Smooth muscle cell (in vitro differentiated cells): ENCODE results near the gene BNC2. TPM values are rescaled to one million over a fixed set of nuclear protein-coding genes. Genes with fewer than 3 reads are reported as not detected.
"Not testable (repeated sequence)": the region's sequence is repeated elsewhere in the genome, so short reads cannot be mapped to it uniquely, and the experiment has no call there.

Source experiments
- DNase-seq: peaks from one replicate; lab custom pipeline; 2025; ENCODE audit not compliant: unreplicated experiment; lab: John Stamatoyannopoulos, UW
- H2AFZ ChIP-seq: fragments of 200-600 bp; sonication (generic); 2 replicates; pipeline ENCODE4 v1.6.0; 2016; ENCODE audit warnings: antibody characterized with exemption, low read depth, mild to moderate bottlenecking
- H3F3A ChIP-seq: fragments of 200-600 bp; sonication (generic); 2 replicates; pipeline ENCODE4 v1.6.0; 2017; ENCODE audit warnings: antibody characterized with exemption, low read depth
- H3K27ac ChIP-seq: fragments of 200-600 bp; sonication (generic); 2 replicates; pipeline ENCODE4 v1.5.1; 2016; ENCODE audit warnings: low read depth, mild to moderate bottlenecking
- H3K27me3 ChIP-seq: fragments of 200-600 bp; sonication (generic); 2 replicates; pipeline ENCODE4 v1.6.1; 2016; ENCODE audit warnings: low read depth, mild to moderate bottlenecking
- H3K36me3 ChIP-seq: fragments of 200-600 bp; sonication (generic); 2 replicates; pipeline ENCODE4 v1.5.1; 2016; ENCODE audit warnings: low read depth
- H3K4me1 ChIP-seq: fragments of 200-600 bp; sonication (generic); 2 replicates; pipeline ENCODE4 v1.5.1; 2016; ENCODE audit warnings: low read depth
- H3K4me2 ChIP-seq: fragments of 200-600 bp; sonication (generic); 2 replicates; pipeline ENCODE4 v1.6.0; 2016; ENCODE audit warnings: mild to moderate bottlenecking
- H3K4me3 ChIP-seq: fragments of 200-600 bp; sonication (generic); 2 replicates; pipeline ENCODE4 v1.5.1; 2016; ENCODE audit warnings: mild to moderate bottlenecking
- H3K79me2 ChIP-seq: fragments of 200-600 bp; sonication (generic); 2 replicates; pipeline ENCODE4 v1.6.0; 2016; ENCODE audit warnings: low read depth, mild to moderate bottlenecking
- H3K9ac ChIP-seq: fragments of 200-600 bp; sonication (generic); 2 replicates; pipeline ENCODE4 v1.6.0; 2016; ENCODE audit warnings: low read depth
- H3K9me3 ChIP-seq: fragments of 200-600 bp; sonication (generic); replicated peaks from 2 replicates; pipeline ENCODE4 v1.5.1; 2016; ENCODE audit warnings: low read depth
- H4K20me1 ChIP-seq: fragments of 200-600 bp; sonication (generic); 2 replicates; pipeline ENCODE4 v1.6.0; 2016; ENCODE audit warnings: low read depth
- WGBS: methylation state at CpG from one replicate; pipeline ENCODE4 v1.1.7; 2016; ENCODE audit warnings: low lambda C conversion rate; 5-methylcytosine and 5-hydroxymethylcytosine counted together
- polyA plus RNA-seq: library from polyadenylated mRNA; unstranded; fragments of >200 nt; fragmentation: Nextera tagmentation; extraction: Ambion mirVana; gene quantifications from 2 replicates; pipeline ENCODE4 v1.2.1, GENCODE V29; 2016
- total RNA-seq: library from RNA; depleted of rRNA; stranded (reverse); fragments of >200 nt; gene quantifications from 2 replicates; pipeline ENCODE4 v1.2.3, GENCODE V29; 2014
- TF ChIP-seq, protein P1 (sequence below): fragments of 200-600 bp; sonication (generic); IDR thresholded peaks from 2 replicates; pipeline ENCODE4 v1.5.1; 2017; ENCODE audit warnings: borderline replicate concordance, mild to moderate bottlenecking, antibody characterized with exemption; ENCODE audit not compliant: insufficient read depth, poor library complexity, severe bottlenecking

Gene BNC2
- total and polyA plus RNA-seq, 2 experiments from 2014 or later = 11.6 to 13.5 TPM

DNA sequence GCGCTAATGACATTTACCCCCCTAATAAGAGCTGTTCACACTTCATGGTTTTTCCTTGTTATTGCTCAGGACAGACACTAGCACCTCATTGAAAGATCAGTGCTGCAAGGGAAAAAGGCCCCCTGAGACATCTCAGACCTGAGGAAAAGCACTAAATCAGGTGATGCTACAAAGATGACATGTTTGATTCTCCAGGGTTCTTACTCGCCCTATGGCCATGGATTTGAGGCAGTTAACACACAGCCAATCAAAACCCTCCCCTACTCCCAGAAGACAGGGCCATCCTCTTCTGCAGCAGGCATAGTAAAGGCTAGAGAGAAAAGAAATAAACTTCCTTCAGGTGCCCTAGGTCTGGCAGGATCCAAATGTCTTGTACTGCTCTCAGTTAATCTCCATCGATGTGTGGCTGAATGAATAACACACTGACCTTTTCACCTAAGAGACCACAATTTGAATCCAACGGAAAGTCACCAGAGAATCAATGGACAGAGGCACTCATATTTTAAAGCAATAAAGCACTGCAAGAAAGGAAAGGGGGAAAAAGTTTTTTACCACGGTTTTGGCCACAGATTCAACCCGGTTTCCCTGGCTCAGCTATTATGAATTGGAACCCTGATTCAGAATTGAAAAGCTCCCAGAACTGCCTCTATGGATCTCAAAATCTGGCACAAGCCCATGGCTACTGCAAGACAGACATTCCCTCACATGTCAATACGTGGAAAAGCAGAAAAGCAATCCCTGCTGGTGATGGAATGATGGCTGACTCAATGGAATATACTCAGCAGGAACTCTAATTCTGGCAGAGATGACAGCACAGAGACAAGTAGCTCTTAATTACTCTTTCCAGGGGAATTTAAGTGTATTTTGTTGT lies 329.5 kb downstream of the BNC2 start:
- no peak overlapping the region for H3K4me2 ChIP-seq
- peaks cover 3% of the 10 kb centered on the region for H3K4me1 ChIP-seq
- no peak overlapping the region for H2AFZ ChIP-seq
- no peaks in the 10 kb centered on the region for H4K20me1 ChIP-seq
- no peaks in the 10 kb centered on the region for H3K27me3 ChIP-seq
- H3K79me2 ChIP-seq = no peaks in the 10 kb centered on the region
- no peak overlapping the region for H3K27ac ChIP-seq
- DNase-seq = no peak
- WGBS = 77% methylated on average over 7 of the region's 7 CpGs
- no peaks in the 10 kb centered on the region for H3K9me3 ChIP-seq
- H3F3A ChIP-seq = no peaks in the 10 kb centered on the region
- no peak overlapping the region for H3K9ac ChIP-seq
- H3K36me3 ChIP-seq = no peaks in the 10 kb centered on the region
- TF ChIP-seq, protein P1, sequence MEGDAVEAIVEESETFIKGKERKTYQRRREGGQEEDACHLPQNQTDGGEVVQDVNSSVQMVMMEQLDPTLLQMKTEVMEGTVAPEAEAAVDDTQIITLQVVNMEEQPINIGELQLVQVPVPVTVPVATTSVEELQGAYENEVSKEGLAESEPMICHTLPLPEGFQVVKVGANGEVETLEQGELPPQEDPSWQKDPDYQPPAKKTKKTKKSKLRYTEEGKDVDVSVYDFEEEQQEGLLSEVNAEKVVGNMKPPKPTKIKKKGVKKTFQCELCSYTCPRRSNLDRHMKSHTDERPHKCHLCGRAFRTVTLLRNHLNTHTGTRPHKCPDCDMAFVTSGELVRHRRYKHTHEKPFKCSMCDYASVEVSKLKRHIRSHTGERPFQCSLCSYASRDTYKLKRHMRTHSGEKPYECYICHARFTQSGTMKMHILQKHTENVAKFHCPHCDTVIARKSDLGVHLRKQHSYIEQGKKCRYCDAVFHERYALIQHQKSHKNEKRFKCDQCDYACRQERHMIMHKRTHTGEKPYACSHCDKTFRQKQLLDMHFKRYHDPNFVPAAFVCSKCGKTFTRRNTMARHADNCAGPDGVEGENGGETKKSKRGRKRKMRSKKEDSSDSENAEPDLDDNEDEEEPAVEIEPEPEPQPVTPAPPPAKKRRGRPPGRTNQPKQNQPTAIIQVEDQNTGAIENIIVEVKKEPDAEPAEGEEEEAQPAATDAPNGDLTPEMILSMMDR = no peak
- no peak overlapping the region for H3K4me3 ChIP-seq

DNA sequence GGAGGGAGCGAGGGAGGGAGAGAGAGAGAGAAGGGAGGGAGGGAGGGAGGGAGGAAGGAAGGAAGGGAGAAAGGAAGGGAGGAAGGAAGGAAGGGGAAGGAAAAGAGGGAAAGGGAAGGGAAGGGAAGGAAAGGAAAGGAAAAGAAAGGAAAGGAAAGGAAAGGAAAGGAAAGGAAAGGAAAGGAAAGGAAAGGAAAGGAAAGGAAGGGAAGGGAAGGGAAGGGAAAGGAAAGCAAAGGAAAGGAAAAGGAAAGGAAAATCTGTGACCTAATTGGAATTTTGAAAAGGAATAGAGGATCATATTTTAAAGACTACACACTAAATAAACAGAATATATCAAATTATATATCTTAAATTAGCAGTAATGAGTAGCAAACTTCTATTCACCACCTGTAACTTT lies 330.8 kb downstream of the BNC2 start:
- H3K9ac ChIP-seq, H3K79me2 ChIP-seq, H3F3A ChIP-seq, H3K27me3 ChIP-seq, H2AFZ ChIP-seq, H3K36me3 ChIP-seq, H3K4me3 ChIP-seq, H3K27ac ChIP-seq, H4K20me1 ChIP-seq, DNase-seq, H3K4me2 ChIP-seq, H3K4me1 ChIP-seq, H3K9me3 ChIP-seq: not testable (repeated sequence)
- 0% methylated on average over 1 of the region's 1 CpG for WGBS

DNA sequence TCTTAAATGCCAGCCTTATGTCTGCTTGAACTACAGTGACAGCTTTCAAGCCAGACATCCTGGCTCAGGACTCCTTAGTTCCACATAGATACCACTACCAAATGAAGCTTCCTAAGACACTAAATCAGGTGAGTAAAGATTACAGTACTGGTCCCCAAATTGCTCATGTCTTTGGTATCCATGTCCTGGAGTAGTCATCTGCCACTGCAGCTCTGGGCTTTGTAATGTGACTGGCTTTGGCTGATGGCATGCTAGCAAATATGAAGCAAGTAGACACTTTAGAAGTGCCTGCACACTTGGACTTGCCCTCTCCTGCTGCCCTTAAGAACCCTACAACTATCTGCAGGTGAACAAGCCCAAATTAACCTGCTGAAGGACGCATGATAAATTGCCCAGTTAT lies 334.9 kb downstream of the BNC2 start:
- TF ChIP-seq, protein P1 = no peak
- no peak overlapping the region for H2AFZ ChIP-seq
- H3K36me3 ChIP-seq = no peaks in the 10 kb centered on the region
- no peak overlapping the region for H3K4me2 ChIP-seq
- H3K4me1 ChIP-seq = peaks cover 5% of the 10 kb centered on the region
- no peak overlapping the region for H3K27ac ChIP-seq
- H4K20me1 ChIP-seq = no peaks in the 10 kb centered on the region
- no peak overlapping the region for H3K4me3 ChIP-seq
- no peaks in the 10 kb centered on the region for H3F3A ChIP-seq
- no peaks in the 10 kb centered on the region for H3K9me3 ChIP-seq
- H3K79me2 ChIP-seq = no peaks in the 10 kb centered on the region
- H3K27me3 ChIP-seq = no peaks in the 10 kb centered on the region
- no peak for DNase-seq
- no peak overlapping the region for H3K9ac ChIP-seq
- WGBS = 60% methylated on average over 1 of the region's 1 CpG

DNA sequence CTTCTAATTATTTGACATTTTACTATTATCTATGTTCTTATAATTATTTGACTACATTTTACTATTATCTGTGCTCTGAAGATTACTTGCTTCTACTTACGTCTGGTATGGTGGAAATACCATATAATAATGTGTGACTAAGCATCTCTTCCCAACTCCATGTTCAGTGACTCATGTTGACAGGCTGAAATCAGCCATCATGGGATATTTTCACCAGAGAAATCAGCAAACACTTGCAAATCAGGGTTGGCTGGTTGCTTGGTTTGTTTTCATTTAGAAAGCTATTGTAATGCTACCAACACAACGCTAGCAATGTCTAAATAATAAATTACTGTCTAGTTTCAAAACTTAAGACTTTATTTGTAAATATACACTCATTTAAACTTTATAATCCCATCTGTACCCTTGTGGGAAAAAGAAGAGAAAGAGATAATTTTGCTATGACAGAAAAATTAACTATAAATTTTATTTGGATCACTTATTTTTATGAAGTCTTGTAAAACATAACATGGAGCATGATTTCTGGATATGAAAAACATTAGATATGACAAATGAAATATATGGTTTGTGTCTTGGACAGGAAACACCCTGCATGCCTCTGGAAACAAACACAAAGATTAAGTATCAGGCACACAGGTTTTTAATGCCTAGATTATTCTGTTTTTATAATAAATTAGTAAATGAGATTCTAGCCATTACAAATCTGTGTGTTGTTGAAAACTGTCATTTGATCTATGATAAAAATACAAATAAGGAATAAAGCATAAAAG lies 337.6 kb downstream of the BNC2 start:
- Histone ChIP-seq H3K4me1 (peaks cover 5% of the 10 kb centered on the region), H3K27me3 (no peaks in the 10 kb centered on the region), H3K4me2 (peak overlapping the region; percentile 32), H3K79me2 (no peaks in the 10 kb centered on the region), H3K9ac (peak overlapping the region; percentile 22), H3K36me3 (no peaks in the 10 kb centered on the region), H2AFZ (no peak overlapping the region), H3K27ac (peak overlapping the region; percentile 86), H3F3A (no peaks in the 10 kb centered on the region), H3K4me3 (no peak overlapping the region), H3K9me3 (no peaks in the 10 kb centered on the region), H4K20me1 (no peaks in the 10 kb centered on the region)
- TF ChIP-seq, protein P1 = no peak
- no peak for DNase-seq
- 18% methylated on average over 2 of the region's 2 CpGs for WGBS
